ENCODE data around the gene KRT37. TPM values are rescaled to one million over a fixed set of nuclear protein-coding genes. Genes with fewer than 3 reads are reported as not detected.

KRT37 gene
- total RNA-seq, 4 donors from 2014 or later: not detected

DNA sequence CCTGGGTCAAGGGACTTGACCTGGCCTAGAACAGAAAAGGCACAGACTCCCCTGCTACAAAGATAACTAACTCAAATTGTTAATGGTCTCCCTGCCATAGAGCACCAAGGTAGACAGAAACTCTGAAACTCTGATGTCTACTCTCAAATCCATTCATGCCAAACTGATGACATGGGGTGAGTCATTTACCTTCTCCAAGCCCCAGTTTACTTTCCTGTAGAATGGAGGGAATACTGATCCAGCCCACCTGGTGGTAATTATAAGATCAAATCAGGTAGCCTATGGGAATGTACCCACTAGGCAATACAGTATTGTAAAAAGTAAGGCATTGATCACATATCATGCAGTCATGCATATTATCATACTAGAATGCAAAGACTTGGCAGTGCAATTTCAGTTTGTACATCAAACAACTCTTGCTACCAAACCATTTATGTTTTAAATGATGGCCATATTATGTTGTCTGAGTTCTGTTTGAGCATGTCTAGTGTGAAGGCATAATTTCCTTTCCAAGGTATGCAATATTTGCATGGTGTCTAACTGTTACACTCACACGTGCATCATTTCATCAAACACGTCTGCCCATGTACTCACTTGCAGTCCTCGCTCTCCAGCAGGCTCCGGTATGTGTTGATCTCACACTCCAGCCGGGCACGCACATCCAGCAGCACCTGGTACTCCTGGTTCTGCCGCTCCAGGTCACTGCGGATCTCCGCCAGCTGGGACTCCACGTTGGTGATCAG lies 30.0 kb downstream of the KRT37 start:
- no peaks in the 10 kb centered on the region for H3K36me3 ChIP-seq
- H3K27ac ChIP-seq: no peak overlapping the region
- H3K4me1 ChIP-seq: no peaks in the 10 kb centered on the region
- H3K27me3 ChIP-seq: no peaks in the 10 kb centered on the region
- H3K4me3 ChIP-seq: no peak overlapping the region
- no peaks in the 10 kb centered on the region for H3K9me3 ChIP-seq
- no peak for TF ChIP-seq POLR2A (IDR thresholded peaks at IDR 0.05)
- no peak for ATAC-seq
- WGBS, 2 donors (ENCODE audit: low coverage in 1 of 2): 72 to 80% methylated on average over 4 to 7 of the region's 10 CpGs

DNA sequence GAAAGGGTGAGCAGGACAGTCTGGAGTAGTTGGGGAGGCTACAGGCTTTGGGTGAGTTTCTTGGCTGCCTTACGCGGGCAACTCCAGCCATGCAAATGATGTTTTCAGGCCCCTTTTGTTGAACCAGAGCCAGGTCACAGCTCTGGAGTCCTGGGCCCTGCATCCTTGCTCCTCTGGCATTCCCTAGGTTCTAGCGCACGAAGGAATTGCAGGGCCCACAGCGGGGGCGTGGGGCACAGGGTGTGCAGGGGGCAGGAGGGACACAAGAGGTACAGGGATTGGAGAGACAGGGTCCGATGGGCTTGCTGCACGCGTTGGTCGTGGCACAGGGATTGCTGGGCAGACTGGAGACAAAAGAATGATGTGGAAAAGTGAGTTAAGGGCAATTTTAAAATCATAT lies 30.6 kb downstream of the KRT37 start:
- H3K4me1 ChIP-seq: no peaks in the 10 kb centered on the region
- no peak overlapping the region for H3K27ac ChIP-seq
- WGBS, 2 donors (ENCODE audit: low coverage in 1 of 2): 88 to 89% methylated on average over 6 of the region's 10 CpGs
- ATAC-seq: no peak
- H3K9me3 ChIP-seq: no peaks in the 10 kb centered on the region
- no peak overlapping the region for H3K4me3 ChIP-seq
- no peaks in the 10 kb centered on the region for H3K27me3 ChIP-seq
- TF ChIP-seq POLR2A (IDR thresholded peaks at IDR 0.05) (no peak), EP300 (IDR thresholded peaks at IDR 0.05) (no peak), POLR2AphosphoS5 (IDR thresholded peaks at IDR 0.05) (no peak)
- TF ChIP-seq, protein P1, sequence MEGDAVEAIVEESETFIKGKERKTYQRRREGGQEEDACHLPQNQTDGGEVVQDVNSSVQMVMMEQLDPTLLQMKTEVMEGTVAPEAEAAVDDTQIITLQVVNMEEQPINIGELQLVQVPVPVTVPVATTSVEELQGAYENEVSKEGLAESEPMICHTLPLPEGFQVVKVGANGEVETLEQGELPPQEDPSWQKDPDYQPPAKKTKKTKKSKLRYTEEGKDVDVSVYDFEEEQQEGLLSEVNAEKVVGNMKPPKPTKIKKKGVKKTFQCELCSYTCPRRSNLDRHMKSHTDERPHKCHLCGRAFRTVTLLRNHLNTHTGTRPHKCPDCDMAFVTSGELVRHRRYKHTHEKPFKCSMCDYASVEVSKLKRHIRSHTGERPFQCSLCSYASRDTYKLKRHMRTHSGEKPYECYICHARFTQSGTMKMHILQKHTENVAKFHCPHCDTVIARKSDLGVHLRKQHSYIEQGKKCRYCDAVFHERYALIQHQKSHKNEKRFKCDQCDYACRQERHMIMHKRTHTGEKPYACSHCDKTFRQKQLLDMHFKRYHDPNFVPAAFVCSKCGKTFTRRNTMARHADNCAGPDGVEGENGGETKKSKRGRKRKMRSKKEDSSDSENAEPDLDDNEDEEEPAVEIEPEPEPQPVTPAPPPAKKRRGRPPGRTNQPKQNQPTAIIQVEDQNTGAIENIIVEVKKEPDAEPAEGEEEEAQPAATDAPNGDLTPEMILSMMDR (IDR thresholded peaks at IDR 0.05): no peak
- no peaks in the 10 kb centered on the region for H3K36me3 ChIP-seq

DNA sequence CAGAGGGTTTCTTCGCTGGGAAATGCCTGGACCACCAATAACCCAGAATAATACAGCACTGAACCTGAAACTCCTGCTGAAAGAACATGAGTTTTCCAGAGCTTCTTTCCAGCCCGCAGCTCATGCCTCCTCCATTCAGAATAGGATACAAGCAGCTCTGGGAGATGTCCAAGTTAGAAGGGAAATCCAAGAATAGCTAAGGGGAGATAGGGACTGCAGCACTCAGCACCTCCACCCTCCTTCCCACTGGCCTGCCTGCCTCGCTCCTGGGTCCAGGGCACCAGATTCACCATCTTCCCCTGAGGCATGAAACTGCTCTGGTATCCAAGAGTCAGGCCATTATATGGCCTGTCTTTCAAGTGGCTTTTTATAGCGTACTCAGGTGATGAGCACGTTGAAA lies 31.1 kb downstream of the KRT37 start:
- no peak for ATAC-seq
- H3K9me3 ChIP-seq: no peaks in the 10 kb centered on the region
- 47 to 53% methylated on average over 3 of the region's 5 CpGs for WGBS, 2 donors (ENCODE audit: low coverage in 1 of 2)

DNA sequence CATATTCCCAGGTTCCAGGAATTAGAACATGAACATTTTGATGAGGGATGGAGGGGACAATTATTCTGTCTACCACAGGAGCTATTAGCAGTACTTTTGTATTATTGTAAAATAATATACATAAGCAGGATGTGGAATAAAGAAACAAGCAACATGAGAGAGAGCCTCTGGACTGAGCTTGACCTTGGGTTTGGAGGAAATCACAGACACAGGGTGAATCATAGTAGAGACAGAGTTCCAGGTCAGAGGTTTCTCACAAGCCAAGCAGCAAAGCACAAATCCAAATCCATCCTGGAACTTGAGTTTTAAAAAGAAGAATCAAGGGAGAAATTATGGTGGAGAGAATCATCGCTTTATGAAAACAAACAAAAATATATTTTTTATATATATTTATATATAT lies 32.1 kb downstream of the KRT37 start:
- TF ChIP-seq, protein P1 (IDR thresholded peaks at IDR 0.05): no peak
- TF ChIP-seq POLR2A (IDR thresholded peaks at IDR 0.05) (no peak), POLR2AphosphoS5 (IDR thresholded peaks at IDR 0.05) (no peak), EP300 (IDR thresholded peaks at IDR 0.05) (no peak)
- peaks cover 0 to 4% (median 0%) of the 10 kb centered on the region in 3 donors for H3K9me3 ChIP-seq
- 93 to 100% methylated on average over 1 of the region's 1 CpG for WGBS, 2 donors (ENCODE audit: low coverage in 1 of 2)
- no peak overlapping the region for H3K27ac ChIP-seq
- no peaks in the 10 kb centered on the region for H3K27me3 ChIP-seq
- H3K4me3 ChIP-seq: no peak overlapping the region
- no peaks in the 10 kb centered on the region for H3K36me3 ChIP-seq
- no peaks in the 10 kb centered on the region for H3K4me1 ChIP-seq
- no peak for ATAC-seq

More for the DNA sequence above, 31.1 kb downstream of the KRT37 start:
- Histone ChIP-seq H3K36me3 (no peaks in the 10 kb centered on the region), H3K27ac (no peak overlapping the region), H3K27me3 (no peaks in the 10 kb centered on the region), H3K4me1 (no peaks in the 10 kb centered on the region), H3K4me3 (no peak overlapping the region)
- no peak for TF ChIP-seq EP300 (IDR thresholded peaks at IDR 0.05)
- no peak for TF ChIP-seq POLR2AphosphoS5 (IDR thresholded peaks at IDR 0.05)
- TF ChIP-seq, protein P1 (IDR thresholded peaks at IDR 0.05): no peak
- no peak for TF ChIP-seq POLR2A (IDR thresholded peaks at IDR 0.05)

DNA sequence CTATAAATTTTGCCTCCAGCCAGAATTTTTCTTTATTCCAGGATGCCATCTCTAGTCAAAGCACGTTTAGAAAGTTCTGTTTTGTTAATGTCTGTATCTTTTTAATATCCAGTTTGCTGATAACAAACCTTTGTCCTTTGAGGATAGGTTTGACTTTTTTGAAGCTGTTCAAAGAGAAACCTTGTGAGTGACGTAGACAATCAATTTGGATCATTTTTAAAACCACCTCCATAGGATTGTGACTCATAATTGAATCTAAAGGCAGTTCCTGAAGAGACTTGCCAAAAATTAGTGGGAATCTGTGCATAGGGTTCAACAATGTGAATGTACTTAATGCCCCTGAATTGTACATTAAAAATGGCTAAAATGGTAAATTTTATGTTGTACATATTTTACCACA lies 32.9 kb downstream of the KRT37 start:
- H3K36me3 ChIP-seq: no peaks in the 10 kb centered on the region
- 71 to 72% methylated on average over 2 of the region's 2 CpGs for WGBS, 2 donors (ENCODE audit: low coverage in 1 of 2)

More for the DNA sequence above, 32.9 kb downstream of the KRT37 start:
- no peak overlapping the region for H3K27ac ChIP-seq
- no peaks in the 10 kb centered on the region for H3K4me1 ChIP-seq
- no peak for TF ChIP-seq POLR2AphosphoS5 (IDR thresholded peaks at IDR 0.05)
- TF ChIP-seq, protein P1 (IDR thresholded peaks at IDR 0.05): no peak
- TF ChIP-seq EP300 (IDR thresholded peaks at IDR 0.05): no peak
- no peak for TF ChIP-seq POLR2A (IDR thresholded peaks at IDR 0.05)
- ATAC-seq: no peak
- H3K9me3 ChIP-seq: peaks cover 0 to 12% (median 0%) of the 10 kb centered on the region in 3 donors
- H3K27me3 ChIP-seq: no peaks in the 10 kb centered on the region
- no peak overlapping the region for H3K4me3 ChIP-seq
